Heart right ventricle (tissue), 16 donors: ENCODE data around the gene STARD10. TPM values are rescaled to one million over a fixed set of nuclear protein-coding genes. Genes with fewer than 3 reads are reported as not detected.

ENCODE experiments used
- ATAC-seq, 8 donors: fragments of 200-7000 bp; cut with Tn5 transposase; one replicate each; pipeline ENCODE4 v1.9.1; 2020; ENCODE audit warnings: mild to moderate bottlenecking in 8 of 8, moderate library complexity in 8 of 8, moderate number of reproducible peaks in 1 of 8
- DNase-seq, 2 donors: peaks; one replicate each; pipeline ENCODE4 v3.0.0-alpha.2; 2020
- H3K27ac ChIP-seq, 10 donors: fragments of 200-600 bp; sonication (generic) in 2 of 10; one replicate each; pipeline versions ENCODE4 v1.5.0 to v1.8.0; 2020 to 2022; ENCODE audit warnings: mild to moderate bottlenecking in 3 of 10
- H3K27me3 ChIP-seq, 7 donors: fragments of 200-600 bp; one replicate each; pipeline ENCODE4 v1.8.0; 2021 to 2022; ENCODE audit warnings: mild to moderate bottlenecking in 2 of 7
- H3K36me3 ChIP-seq, 9 donors: fragments of 200-600 bp; sonication (generic) in 1 of 9; one replicate each; pipeline versions ENCODE4 v1.5.0 to v1.8.0; 2020 to 2022; ENCODE audit warnings: mild to moderate bottlenecking in 2 of 9
- H3K4me1 ChIP-seq, 9 donors: fragments of 200-600 bp; sonication (generic) in 1 of 9; one replicate each; pipeline versions ENCODE4 v1.5.0 to v1.8.0; 2020 to 2022; ENCODE audit warnings: mild to moderate bottlenecking in 4 of 9
- H3K4me3 ChIP-seq, 10 donors: fragments of 200-600 bp; sonication (generic) in 2 of 10; one replicate each; pipeline versions ENCODE4 v1.5.0 to v1.8.0; 2020 to 2022; ENCODE audit warnings: mild to moderate bottlenecking in 7 of 10, moderate library complexity in 2 of 10
- H3K9me3 ChIP-seq, 11 donors: fragments of 200-600 bp in 10 of 11; sonication (generic) in 2 of 11; one replicate each; pipeline versions ENCODE4 v1.5.0 to v1.8.0; 2013 to 2022; ENCODE audit warnings: mild to moderate bottlenecking in 2 of 11, control low read depth in 1 of 11, moderate library complexity in 1 of 11
- WGBS, 2 donors: extraction: QIAGEN DNeasy Blood & Tissue Kit; methylation state at CpG; one replicate each; pipeline ENCODE4 v1.1.7; 2013; ENCODE audit warnings: inconsistent platforms in 1 of 2; 5-methylcytosine and 5-hydroxymethylcytosine counted together
- intact Hi-C, 10 donors: fragments of 100-400 bp; cut with DNase I; formaldehyde crosslinking; loops; one replicate each; pipeline versions ENCODE4 v1.11.1 to v1.14.2; 2022
- polyA plus RNA-seq, 2 donors: library from polyadenylated mRNA; stranded (reverse); fragments of 200-250 nt; gene quantifications; one replicate each; pipeline ENCODE4 v1.2.3, GENCODE V29; 2013
- total RNA-seq, 10 donors: library from RNA; stranded (reverse); fragmentation: NEBNext Ultra II Directional in 3 of 10; extraction: Animal tissue kit (Norgen Biotek cat#: 25700) in 3 of 10; gene quantifications; one replicate each; pipeline versions ENCODE4 v1.2.1 to v1.2.4, GENCODE V29; 2021 to 2023
- TF ChIP-seq, protein P1 (sequence below), 9 donors: fragments of 200-600 bp; sonication (generic) in 2 of 9; IDR thresholded peaks; one replicate each; pipeline versions ENCODE4 v1.5.0 to v1.8.0; 2021 to 2022; ENCODE audit warnings: antibody characterized with exemption in 9 of 9, mild to moderate bottlenecking in 5 of 9, moderate library complexity in 1 of 9
- donor health status: Arrhythmogenic right ventricular cardiomyopathy.
- donor health status: ischemic (EF 13 %, LVEDD 7.1; RV severe dilation, severe dysfunction).
- donor health status: healthy with polysubstance abuse.
- donor health status: DM: no; HTN: yes; CAD: no.
- donor health status: DM: no; HTN: no; CAD: no.
- donor health status: ischemic (EF 25% LVEDD 6.9; RV normal size, moderate dysfunction).
- donor health status: ischemic (EF 25% LVEDD 5.7; RV mildly dilated, moderate dysfunction).
- donor health status: healthy.
- donor health status: DM: yes; HTN: yes; CAD: no.
- donor health status: Ischemic cardiomyopathy.
- donor health status: ischemic (EF 35%, LVEDD 5.7; RV mildly dilated, moderate dysfunction).
- donor health status: nonischemic (EF 11% LVEDD 7.7; RV severe dilation, severe dysfunction).
- donor health status: DM: yes; HTN: yes; CAD: no.
- donor health status: PGD.
- donor health status: ischemic (EF 29% LVEDD 5.4; RV normal size, mild dysfunction).
- donor health status: nonischemic (EF 23%, LVEDD 6.1; RV moderate dilation, normal function).

Gene STARD10
- total and polyA plus RNA-seq, 12 donors = 36.1 to 291 (median 51.3) TPM

DNA sequence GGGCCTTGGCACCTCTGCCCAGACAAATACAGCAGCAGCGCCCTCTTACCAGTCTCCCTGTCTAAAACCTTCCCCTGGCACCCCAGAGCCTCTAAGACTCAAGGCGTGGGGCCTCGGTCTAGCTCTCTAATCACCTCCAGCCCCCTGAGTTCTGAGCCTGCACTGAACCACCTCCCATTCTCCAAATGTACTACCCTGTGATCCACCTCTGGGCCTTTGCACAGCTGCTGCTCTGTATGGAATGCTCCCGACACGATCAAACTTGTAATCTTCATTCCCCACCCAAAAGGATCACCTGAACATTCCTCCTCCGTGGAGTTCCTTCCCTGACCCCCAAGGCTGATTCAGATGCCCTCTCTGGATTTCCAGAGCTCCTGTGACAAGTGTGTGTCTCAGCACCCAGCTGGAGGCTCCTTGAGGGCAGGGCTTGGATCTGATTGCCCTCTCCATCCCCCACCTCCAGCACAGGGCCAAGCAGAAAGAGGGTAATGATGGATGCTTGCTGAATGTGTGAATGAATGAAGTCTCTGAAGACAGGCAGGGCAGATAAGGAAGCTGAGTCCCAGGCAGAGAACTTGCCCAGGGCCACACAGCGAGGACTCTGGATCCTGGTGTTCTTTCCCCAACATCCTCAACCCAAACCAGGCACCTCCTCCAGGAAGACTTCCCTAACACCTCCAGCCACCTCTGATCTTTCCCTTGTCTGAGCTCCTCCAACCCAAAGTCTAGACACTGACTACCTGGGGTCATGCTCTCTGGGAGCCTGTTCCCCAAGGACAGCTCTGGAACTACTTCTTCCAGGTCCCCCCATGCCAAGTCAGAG, 18.3 kb downstream of the STARD10 start:
- 93 to 95% methylated on average over 7 of the region's 7 CpGs for WGBS, 2 donors
- Histone ChIP-seq H3K9me3 (no peaks in the 10 kb centered on the region), H3K36me3 (no peaks in the 10 kb centered on the region), H3K27ac (peak overlapping the region in 2 of 10 donors; percentile 57 to 65), H3K27me3 (peaks cover 0 to under 1% (median 0%) of the 10 kb centered on the region in 7 donors), H3K4me3 (no peak overlapping the region), H3K4me1 (peaks cover 9 to 60% (median 44%) of the 10 kb centered on the region in 9 donors)
- DNase-seq (no peak), ATAC-seq (no peak)
- TF ChIP-seq, protein P1, sequence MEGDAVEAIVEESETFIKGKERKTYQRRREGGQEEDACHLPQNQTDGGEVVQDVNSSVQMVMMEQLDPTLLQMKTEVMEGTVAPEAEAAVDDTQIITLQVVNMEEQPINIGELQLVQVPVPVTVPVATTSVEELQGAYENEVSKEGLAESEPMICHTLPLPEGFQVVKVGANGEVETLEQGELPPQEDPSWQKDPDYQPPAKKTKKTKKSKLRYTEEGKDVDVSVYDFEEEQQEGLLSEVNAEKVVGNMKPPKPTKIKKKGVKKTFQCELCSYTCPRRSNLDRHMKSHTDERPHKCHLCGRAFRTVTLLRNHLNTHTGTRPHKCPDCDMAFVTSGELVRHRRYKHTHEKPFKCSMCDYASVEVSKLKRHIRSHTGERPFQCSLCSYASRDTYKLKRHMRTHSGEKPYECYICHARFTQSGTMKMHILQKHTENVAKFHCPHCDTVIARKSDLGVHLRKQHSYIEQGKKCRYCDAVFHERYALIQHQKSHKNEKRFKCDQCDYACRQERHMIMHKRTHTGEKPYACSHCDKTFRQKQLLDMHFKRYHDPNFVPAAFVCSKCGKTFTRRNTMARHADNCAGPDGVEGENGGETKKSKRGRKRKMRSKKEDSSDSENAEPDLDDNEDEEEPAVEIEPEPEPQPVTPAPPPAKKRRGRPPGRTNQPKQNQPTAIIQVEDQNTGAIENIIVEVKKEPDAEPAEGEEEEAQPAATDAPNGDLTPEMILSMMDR (IDR thresholded peaks at IDR 0.05) = no peak
- intact Hi-C loops = loop anchor here in 1 of 10 donors (5.0 kb wide), 1 partner anchor 628 kb away; no protein-coding TSS in a partner anchor

DNA sequence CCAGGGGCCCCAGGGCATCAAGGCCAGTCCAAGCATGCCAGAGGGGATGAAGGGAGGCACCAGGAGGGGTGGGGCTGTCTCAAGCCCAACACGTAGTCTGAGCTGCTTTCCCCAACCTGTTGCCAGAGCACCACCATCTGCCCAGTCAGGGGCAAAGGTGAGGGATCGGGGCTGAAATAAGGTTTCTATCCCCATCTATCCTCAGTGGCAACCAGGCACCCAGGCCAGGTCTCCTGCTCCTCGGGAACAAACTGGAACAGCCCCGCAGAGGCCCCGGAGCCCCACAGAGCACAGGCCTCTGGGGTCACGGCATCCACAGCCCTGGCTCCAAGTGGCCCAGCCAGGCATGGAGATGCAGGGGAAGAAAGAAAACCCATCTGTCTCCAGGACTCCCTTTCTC, 19.3 kb downstream of the STARD10 start:
- TF ChIP-seq, protein P1 (IDR thresholded peaks at IDR 0.05) = no peak
- 86 to 87% methylated on average over 6 of the region's 6 CpGs for WGBS, 2 donors
- no peak for DNase-seq
- Histone ChIP-seq H3K27ac (no peak overlapping the region), H3K27me3 (no peaks in the 10 kb centered on the region), H3K4me1 (peaks cover 9 to 51% (median 37%) of the 10 kb centered on the region in 9 donors), H3K9me3 (no peaks in the 10 kb centered on the region), H3K36me3 (no peaks in the 10 kb centered on the region), H3K4me3 (no peak overlapping the region)
- intact Hi-C loops = loop anchor here in 1 of 10 donors (5.0 kb wide), 1 partner anchor 37 kb away; no protein-coding TSS in a partner anchor
- no peak for ATAC-seq

DNA sequence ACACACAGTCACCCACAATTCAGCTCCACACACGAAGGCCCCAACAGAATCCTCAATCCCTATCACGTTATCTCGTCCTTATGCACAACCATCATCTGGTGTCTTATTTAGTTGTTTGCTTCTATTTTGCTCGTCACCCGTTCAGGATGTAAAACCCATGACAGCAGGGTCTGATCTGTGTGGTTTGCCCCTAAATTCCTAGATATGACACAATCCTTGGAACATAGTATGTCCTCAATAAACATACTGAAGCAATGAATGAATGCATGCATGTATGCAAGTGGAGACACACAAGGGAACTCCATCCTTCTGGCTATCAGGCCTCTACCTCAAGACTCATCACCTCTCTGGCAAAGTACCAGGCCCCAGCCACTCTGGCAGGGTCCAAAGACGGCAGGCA, 20.2 kb downstream of the STARD10 start:
- Histone ChIP-seq H3K4me3 (no peak overlapping the region), H3K4me1 (peaks cover 9 to 50% (median 37%) of the 10 kb centered on the region in 9 donors), H3K36me3 (no peaks in the 10 kb centered on the region), H3K9me3 (no peaks in the 10 kb centered on the region), H3K27me3 (no peaks in the 10 kb centered on the region), H3K27ac (peak overlapping the region in 5 of 10 donors; percentile 41 to 69 (median 53))
- intact Hi-C loops = loop anchor here in 2 of 10 donors (2.0 to 5.0 kb wide), 2 partner anchors 19 to 36 kb away; no protein-coding TSS in a partner anchor
- DNase-seq = no peak
- ATAC-seq = no peak
- WGBS, 2 donors = 56 to 59% methylated on average over 6 of the region's 6 CpGs
- TF ChIP-seq, protein P1 (IDR thresholded peaks at IDR 0.05) = no peak

DNA sequence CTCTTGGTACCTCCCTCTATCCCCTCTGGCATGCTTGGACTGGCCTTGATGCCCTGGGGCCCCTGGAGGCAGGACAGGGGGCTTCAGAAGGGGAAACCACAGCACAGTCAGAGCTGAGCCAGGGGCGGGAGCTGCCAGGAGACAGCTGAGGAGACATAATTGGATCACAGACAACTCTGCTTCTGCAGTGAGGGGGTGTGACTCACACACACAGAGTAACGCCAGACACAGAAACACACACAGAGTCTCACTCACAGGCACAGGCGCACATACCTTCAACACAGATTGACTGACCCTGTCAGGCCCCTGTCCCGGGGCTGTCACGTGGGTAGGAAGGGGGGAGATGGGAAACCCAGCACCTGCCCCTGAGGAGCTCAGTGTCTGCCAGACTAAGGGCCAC, 20.6 kb downstream of the STARD10 start:
- peak overlapping the region in 6 of 10 donors; percentile 40 to 69 (median 50) for H3K27ac ChIP-seq
- DNase-seq (peak in 1 of 2 donors; percentile 48), ATAC-seq (peak; percentile 62 to 88 (median 82))
- H3K9me3 ChIP-seq = no peaks in the 10 kb centered on the region
- intact Hi-C loops = loop anchor here in 2 of 10 donors (2.0 to 5.0 kb wide), 2 partner anchors 18 to 36 kb away; no protein-coding TSS in a partner anchor
- WGBS, 2 donors = 31 to 46% methylated on average over 5 of the region's 5 CpGs
- H3K27me3 ChIP-seq = no peaks in the 10 kb centered on the region
- TF ChIP-seq, protein P1 (IDR thresholded peaks at IDR 0.05) = no peak
- no peaks in the 10 kb centered on the region for H3K36me3 ChIP-seq
- no peak overlapping the region for H3K4me3 ChIP-seq
- peaks cover 9 to 46% (median 37%) of the 10 kb centered on the region in 9 donors for H3K4me1 ChIP-seq
